Activated T-helper 2 cell treated with anti-CD3 and anti-CD28 coated beads, Interferon-gamma antibody, Interleukin-2, Interleukin-4, amounts not matched to agents 10 μg/mL and 5 μg/mL and 100 μg/mL, durations not matched to agents 14 hours and 24 hours and 36 hours (primary cell): Measurements from ENCODE around the gene FAXC. TPM values are rescaled to one million over a fixed set of nuclear protein-coding genes. Genes with fewer than 3 reads are reported as not detected.

Experiments used
- DNase-seq: peaks from one replicate; pipeline ENCODE4 v3.0.0; 2021; ENCODE audit warnings: low spot score
- H3K27ac Mint-ChIP-seq: one replicate; pipeline ENCODE4 v1.8.0; 2021; ENCODE audit warnings: mixed read lengths
- H3K27me3 Mint-ChIP-seq: one replicate; pipeline ENCODE4 v1.8.0; 2021; ENCODE audit warnings: low read depth, mixed read lengths
- H3K36me3 Mint-ChIP-seq: one replicate; pipeline ENCODE4 v1.8.0; 2021; ENCODE audit warnings: low read depth, mixed read lengths
- H3K4me1 Mint-ChIP-seq: one replicate; pipeline ENCODE4 v1.8.0; 2021; ENCODE audit warnings: low read depth, mixed read lengths
- H3K4me3 Mint-ChIP-seq: one replicate; pipeline ENCODE4 v1.8.0; 2021; ENCODE audit warnings: low read depth, mild to moderate bottlenecking, moderate library complexity, mixed read lengths
- H3K9me3 Mint-ChIP-seq: one replicate; pipeline ENCODE4 v1.8.0; 2021; ENCODE audit warnings: mixed read lengths
- intact Hi-C: fragments of 100-400 bp; cut with micrococcal nuclease; formaldehyde crosslinking; loops from one replicate; pipeline ENCODE4 v1.15.1; 2023
- total RNA-seq: library from RNA; stranded (reverse); gene quantifications from 2 replicates; pipeline ENCODE4 v1.2.3, GENCODE V29; 2022

The FAXC gene
- total RNA-seq, 1 donor from 2014 or later: not detected

DNA sequence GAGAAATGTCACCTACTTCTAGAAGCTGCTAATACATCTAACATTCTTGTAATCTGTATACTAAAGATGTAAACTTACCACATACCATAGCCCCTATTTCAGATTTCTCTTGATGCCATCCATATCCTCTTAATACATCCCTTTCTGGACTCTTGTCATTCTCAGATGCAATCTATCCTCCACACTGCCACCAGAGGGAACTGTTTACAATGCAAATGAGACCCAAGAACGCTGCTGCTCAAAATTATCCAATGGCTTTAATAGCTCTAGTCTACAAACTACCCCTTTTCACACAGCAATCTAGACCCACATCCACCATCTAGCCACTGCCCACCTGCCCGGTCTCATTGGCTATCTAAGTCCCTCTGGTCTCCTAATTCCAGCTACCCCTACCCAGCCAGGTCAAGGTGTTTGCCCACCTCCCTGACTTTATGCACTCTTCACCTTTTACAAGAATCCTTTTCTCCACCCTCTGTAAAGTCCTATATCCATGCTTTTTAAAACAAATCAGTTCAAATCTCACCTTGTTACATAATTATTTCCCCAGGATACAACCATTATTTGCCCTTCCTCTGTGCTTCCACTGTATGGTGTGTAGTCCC is 14.8 kb downstream of the FAXC start:
- Mint-ChIP-seq H3K27ac (no peak overlapping the region), H3K4me1 (peaks cover 5% of the 10 kb centered on the region), H3K4me3 (no peak overlapping the region), H3K9me3 (no peaks in the 10 kb centered on the region), H3K27me3 (peaks cover 22% of the 10 kb centered on the region), H3K36me3 (no peaks in the 10 kb centered on the region)
- intact Hi-C loops: loop anchor here (5.0 to 10.0 kb wide), 3 partner anchors 180 to 413 kb away; partner anchors contain the start of gene USP45
- no peak for DNase-seq

DNA sequence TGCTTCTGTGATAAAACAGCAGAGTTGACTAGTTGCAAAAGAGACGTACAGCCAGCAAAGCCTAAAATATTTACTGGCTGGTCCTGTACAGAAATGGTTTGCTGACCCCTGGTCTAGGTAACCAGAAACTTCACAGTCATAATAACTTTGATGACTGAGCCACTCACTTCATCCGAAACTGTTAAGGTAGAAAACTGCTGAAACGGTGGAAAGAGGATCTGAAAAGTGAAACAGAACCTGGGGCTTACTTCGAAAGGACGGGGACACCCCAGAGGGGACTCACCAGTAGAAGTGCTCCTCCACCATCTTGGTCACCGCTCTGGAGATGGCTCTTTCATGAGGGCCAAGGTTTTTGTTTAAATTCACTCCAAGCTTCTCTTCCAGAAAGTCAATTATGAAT is 16.4 kb downstream of the FAXC start:
- intact Hi-C loops: loop anchor here (5.0 to 10.0 kb wide), 3 partner anchors 182 to 414 kb away; partner anchors contain the start of gene USP45
- Mint-ChIP-seq H3K36me3 (no peaks in the 10 kb centered on the region), H3K4me1 (peaks cover 5% of the 10 kb centered on the region), H3K27ac (no peak overlapping the region), H3K4me3 (no peak overlapping the region), H3K9me3 (no peaks in the 10 kb centered on the region), H3K27me3 (peaks cover 15% of the 10 kb centered on the region)
- DNase-seq: no peak

- Mint-ChIP-seq H3K4me1 (peaks cover 5% of the 10 kb centered on the region), H3K36me3 (no peaks in the 10 kb centered on the region), H3K27ac (no peak overlapping the region), H3K27me3 (peaks cover 6% of the 10 kb centered on the region), H3K4me3 (no peak overlapping the region), H3K9me3 (no peaks in the 10 kb centered on the region)
- no peak for DNase-seq
- intact Hi-C loops: loop anchor here (5.0 to 10.0 kb wide), 3 partner anchors 183 to 416 kb away; partner anchors contain the start of gene USP45
Measured at GRCh38 chr6:99331531-99331930, 17.9 kb downstream of the FAXC start.

- intact Hi-C loops: loop anchor here (1.0 to 10.0 kb wide), 5 partner anchors 63 to 417 kb away; partner anchors contain the start of genes PNISR and USP45
- Mint-ChIP-seq H3K9me3 (no peaks in the 10 kb centered on the region), H3K4me1 (peaks cover 5% of the 10 kb centered on the region), H3K27me3 (peaks cover 2% of the 10 kb centered on the region), H3K27ac (no peak overlapping the region), H3K4me3 (no peak overlapping the region), H3K36me3 (no peaks in the 10 kb centered on the region)
- peak; percentile 40 for DNase-seq
Measured at GRCh38 chr6:99330159-99330558, 19.3 kb downstream of the FAXC start.

DNA sequence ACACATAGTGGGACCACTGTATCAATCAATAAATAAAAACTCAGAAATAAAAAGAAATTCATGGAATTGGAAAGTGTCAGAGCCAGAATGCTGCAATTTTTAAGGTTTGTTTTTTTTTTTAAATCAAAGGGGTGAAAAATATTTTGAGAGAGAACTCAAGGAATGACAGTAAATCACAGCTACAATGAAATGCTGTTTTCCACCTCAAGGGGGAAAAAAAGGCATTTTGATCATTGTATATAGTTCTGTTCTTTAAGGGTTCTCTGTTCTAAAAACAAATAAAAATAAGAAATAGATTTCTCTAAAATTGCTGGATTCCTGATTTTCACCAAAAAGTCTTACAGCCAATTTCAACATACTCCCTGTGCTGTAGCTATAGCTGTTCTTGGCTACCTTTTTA is 24.5 kb downstream of the FAXC start:
- Mint-ChIP-seq H3K36me3 (no peaks in the 10 kb centered on the region), H3K27ac (no peak overlapping the region), H3K9me3 (no peaks in the 10 kb centered on the region), H3K4me1 (peaks cover 2% of the 10 kb centered on the region), H3K27me3 (peaks cover under 1% of the 10 kb centered on the region), H3K4me3 (no peak overlapping the region)
- intact Hi-C loops: no loop called here
- DNase-seq: no peak

DNA sequence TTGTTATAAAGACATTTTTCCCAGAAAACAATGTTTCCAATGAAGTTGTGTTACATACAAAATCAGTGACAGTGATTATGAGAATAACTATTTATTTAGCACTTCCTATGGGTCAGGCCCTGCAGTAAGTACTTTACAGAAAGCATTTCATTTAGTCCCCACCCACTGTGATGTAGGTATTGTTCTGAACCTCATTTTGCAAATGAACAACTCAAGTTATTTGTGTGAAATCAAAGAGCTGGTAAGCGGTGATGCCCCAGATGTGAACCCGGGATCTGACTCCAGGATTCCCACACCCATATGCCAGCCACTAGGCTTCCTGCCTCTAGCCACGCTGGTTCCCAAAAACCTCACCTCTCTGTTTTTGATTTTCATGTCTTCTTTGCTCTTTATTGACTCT is 30.9 kb downstream of the FAXC start:
- Mint-ChIP-seq H3K4me3 (no peak overlapping the region), H3K4me1 (no peaks in the 10 kb centered on the region), H3K27ac (no peak overlapping the region), H3K27me3 (peaks cover 22% of the 10 kb centered on the region), H3K36me3 (no peaks in the 10 kb centered on the region), H3K9me3 (no peaks in the 10 kb centered on the region)
- intact Hi-C loops: no loop called here
- no peak for DNase-seq

GRCh38 chr6:99312354-99312753 is 37.1 kb downstream of the FAXC start:
- no peak overlapping the region for H3K27ac Mint-ChIP-seq
- DNase-seq: no peak
- H3K9me3 Mint-ChIP-seq: no peaks in the 10 kb centered on the region
- H3K27me3 Mint-ChIP-seq: peaks cover 25% of the 10 kb centered on the region
- no peaks in the 10 kb centered on the region for H3K4me1 Mint-ChIP-seq
- H3K4me3 Mint-ChIP-seq: no peak overlapping the region
- intact Hi-C loops: no loop called here
- no peaks in the 10 kb centered on the region for H3K36me3 Mint-ChIP-seq

- Mint-ChIP-seq H3K4me3 (no peak overlapping the region), H3K27me3 (peaks cover 25% of the 10 kb centered on the region), H3K4me1 (no peaks in the 10 kb centered on the region), H3K27ac (no peak overlapping the region), H3K9me3 (no peaks in the 10 kb centered on the region), H3K36me3 (no peaks in the 10 kb centered on the region)
- intact Hi-C loops: no loop called here
- DNase-seq: no peak
Measured at GRCh38 chr6:99310553-99310952, 38.9 kb downstream of the FAXC start.

DNA sequence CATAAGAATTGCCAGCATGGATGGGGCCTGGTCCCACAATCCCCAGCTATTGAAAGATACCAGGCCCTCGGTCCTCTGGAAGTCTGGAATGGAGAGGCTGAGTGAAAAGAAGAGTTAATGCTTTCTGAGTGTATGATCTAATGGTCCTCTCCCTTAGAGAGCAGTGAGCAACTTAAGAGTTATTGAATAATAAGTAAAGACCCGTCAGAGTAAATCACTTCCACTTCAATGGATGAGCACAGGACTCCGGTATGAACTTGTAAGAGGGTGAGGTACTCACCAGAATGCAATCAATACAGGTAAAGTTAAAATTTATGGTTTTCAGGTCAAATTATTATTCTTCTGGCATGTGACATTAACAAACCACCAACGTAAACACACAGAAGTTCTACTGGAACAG is 39.9 kb downstream of the FAXC start:
- no peaks in the 10 kb centered on the region for H3K36me3 Mint-ChIP-seq
- H3K4me3 Mint-ChIP-seq: no peak overlapping the region
- no peak for DNase-seq
- intact Hi-C loops: no loop called here
- H3K27ac Mint-ChIP-seq: no peak overlapping the region
- H3K27me3 Mint-ChIP-seq: peaks cover 22% of the 10 kb centered on the region
- H3K9me3 Mint-ChIP-seq: no peaks in the 10 kb centered on the region
- H3K4me1 Mint-ChIP-seq: no peaks in the 10 kb centered on the region

- no peaks in the 10 kb centered on the region for H3K36me3 Mint-ChIP-seq
- H3K4me1 Mint-ChIP-seq: no peaks in the 10 kb centered on the region
Measured at GRCh38 chr6:99308788-99309187, 40.7 kb downstream of the FAXC start.

DNA sequence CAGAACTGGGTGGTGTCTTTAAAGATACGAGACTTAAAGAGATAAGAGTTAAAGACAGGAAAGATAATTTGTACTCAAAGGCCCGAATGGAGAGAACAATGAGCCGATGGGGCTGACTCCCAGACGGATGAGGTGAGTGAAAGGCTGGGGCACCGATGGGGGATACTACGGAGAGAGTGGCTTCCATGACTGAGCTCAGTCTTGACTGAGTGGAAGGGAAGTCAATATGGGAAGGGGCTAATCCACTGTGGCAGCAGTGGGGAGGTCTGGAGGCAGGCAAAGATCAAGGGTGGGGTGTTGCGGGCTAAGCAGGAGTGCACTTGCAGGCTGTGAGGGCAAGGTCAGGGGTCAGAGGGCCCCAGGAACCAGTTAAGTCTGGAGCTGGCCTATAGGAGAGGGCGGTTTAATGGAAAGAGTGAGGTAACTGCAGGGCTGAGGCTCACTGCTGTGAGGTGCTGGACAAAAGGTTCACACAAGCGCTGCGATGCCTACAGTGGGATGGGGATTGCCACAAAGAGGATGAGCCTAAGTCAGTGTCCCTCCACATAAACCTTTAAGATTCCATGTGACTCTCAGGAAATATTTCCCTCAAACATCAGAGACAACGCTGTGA is 42.1 kb downstream of the FAXC start:
- H3K4me1 Mint-ChIP-seq: no peaks in the 10 kb centered on the region
- no peaks in the 10 kb centered on the region for H3K9me3 Mint-ChIP-seq
- intact Hi-C loops: no loop called here
- H3K4me3 Mint-ChIP-seq: no peak overlapping the region
- H3K27ac Mint-ChIP-seq: no peak overlapping the region
- peaks cover 16% of the 10 kb centered on the region for H3K27me3 Mint-ChIP-seq
- DNase-seq: no peak
- no peaks in the 10 kb centered on the region for H3K36me3 Mint-ChIP-seq

More at GRCh38 chr6:99308788-99309187, 40.7 kb downstream of the FAXC start:
- intact Hi-C loops: no loop called here
- Mint-ChIP-seq H3K27ac (no peak overlapping the region), H3K27me3 (peaks cover 17% of the 10 kb centered on the region), H3K4me3 (no peak overlapping the region), H3K9me3 (no peaks in the 10 kb centered on the region)
- DNase-seq: no peak

DNA sequence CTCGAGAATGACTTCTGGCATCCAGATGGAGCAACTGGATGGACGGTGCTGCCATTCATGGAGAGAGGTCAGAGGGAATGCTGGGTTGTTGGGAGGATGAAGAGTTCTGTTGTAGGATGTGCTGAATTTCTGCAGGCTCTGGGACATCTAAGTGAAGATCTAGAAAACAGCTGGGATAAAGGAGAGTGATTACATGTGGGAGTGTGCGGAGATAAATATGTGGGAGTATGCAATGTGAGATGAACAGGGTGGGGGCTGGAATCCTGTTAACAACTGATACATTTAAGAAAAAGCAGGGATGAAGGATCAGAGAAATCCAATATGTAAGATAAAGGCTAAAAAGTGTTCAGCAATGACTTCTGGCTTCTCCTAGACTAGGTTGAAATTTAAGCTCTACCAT is 43.1 kb downstream of the FAXC start:
- no peaks in the 10 kb centered on the region for H3K36me3 Mint-ChIP-seq
- H3K4me3 Mint-ChIP-seq: no peak overlapping the region
- no peaks in the 10 kb centered on the region for H3K4me1 Mint-ChIP-seq
- no peak overlapping the region for H3K27ac Mint-ChIP-seq
- intact Hi-C loops: no loop called here
- DNase-seq: no peak
- peaks cover 12% of the 10 kb centered on the region for H3K27me3 Mint-ChIP-seq
- no peaks in the 10 kb centered on the region for H3K9me3 Mint-ChIP-seq

DNA sequence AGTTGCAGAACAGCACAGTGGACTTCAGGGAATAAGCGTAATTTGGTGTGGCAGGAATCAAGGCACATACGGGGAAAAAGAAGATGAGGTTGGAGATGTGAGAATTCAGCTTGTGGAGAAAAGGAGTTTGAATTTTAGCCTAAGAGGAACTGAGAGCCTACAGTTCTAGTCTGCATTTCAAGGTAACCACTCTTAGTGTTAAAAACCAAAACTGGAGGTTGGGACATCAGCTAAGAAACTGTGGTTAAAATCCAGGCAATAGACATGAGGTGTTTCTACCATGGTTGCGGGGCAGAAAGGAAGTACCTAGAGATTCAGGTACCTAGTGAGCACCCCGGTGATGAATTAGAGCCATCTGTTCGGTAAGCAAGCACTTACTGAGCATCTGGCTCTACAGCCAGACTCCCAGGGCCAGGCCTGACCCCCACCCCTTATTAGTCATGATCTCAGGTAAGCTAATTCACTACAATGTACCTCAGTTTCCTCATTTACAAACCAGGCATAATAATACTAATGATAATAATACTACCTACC is 44.4 kb downstream of the FAXC start:
- no peak for DNase-seq
- H3K4me1 Mint-ChIP-seq: no peaks in the 10 kb centered on the region
- no peaks in the 10 kb centered on the region for H3K36me3 Mint-ChIP-seq
- intact Hi-C loops: no loop called here
- H3K27me3 Mint-ChIP-seq: peaks cover 15% of the 10 kb centered on the region
- no peaks in the 10 kb centered on the region for H3K9me3 Mint-ChIP-seq
- no peak overlapping the region for H3K4me3 Mint-ChIP-seq
- H3K27ac Mint-ChIP-seq: no peak overlapping the region
